NCI-H82 treated with DMSO at 0.1 percent for 48 hours (cell line): ENCODE data around the gene GALNT2.
A peak's percentile ranks its signal among the peaks of the same experiment; 100 is the strongest.

ENCODE experiments used
- DNase-seq: peaks from one replicate; lab custom pipeline; 2025; ENCODE audit not compliant: unreplicated experiment; lab: John Stamatoyannopoulos, UW

Gene GALNT2

DNA sequence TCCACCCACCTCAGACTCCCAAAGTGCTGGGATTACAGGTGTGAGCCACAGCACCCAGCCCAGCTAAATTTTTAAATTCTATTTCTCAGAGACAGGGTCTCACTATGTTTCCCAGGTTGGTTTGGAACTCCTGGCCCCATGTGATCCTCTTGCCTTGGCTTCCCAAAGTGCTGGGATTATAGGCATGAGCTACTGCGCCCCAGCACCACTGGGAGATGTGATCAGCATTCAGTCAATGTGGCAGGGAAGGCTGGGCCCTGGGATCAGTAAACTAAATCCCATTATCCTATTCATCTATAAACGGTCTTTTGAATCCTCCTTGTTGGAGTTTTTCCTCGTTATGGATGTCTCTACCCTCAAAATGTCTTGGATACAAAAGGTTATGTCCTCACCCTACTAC, 245.6 kb downstream of the GALNT2 start:
- peak; percentile 52 for DNase-seq

DNA sequence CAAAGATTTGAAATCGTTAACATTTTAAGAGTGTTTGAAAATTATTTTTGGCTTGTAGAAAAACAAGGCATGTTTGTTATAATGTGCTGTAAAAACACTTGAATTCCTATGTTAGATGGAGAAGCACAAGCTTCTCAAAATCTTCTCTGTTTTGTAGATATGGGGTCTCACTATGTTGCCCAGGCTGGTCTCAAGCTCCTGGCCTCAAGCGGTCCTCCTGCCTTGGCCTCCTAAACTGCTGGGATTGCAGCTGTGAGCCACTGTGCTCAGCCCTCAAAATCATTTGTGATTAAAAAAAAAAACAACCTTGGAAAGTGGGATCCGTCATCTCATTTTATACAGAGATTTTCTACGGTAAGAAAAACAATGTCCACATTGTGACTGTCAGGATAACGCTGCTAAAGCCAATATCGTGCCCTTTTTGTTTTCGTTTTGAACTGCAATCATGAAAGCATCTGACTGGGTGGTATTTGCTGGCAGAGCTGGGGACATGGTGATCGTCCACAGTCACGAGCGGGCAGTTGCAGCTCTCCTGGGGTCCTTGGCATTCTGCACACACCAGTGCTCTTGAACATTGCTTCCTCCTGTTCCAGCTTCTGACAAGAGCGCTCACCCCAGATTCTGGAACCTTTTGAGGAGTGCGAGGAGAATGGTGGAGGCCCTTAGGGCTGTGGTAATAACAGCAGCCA, 246.6 kb downstream of the GALNT2 start:
- no peak for DNase-seq

DNA sequence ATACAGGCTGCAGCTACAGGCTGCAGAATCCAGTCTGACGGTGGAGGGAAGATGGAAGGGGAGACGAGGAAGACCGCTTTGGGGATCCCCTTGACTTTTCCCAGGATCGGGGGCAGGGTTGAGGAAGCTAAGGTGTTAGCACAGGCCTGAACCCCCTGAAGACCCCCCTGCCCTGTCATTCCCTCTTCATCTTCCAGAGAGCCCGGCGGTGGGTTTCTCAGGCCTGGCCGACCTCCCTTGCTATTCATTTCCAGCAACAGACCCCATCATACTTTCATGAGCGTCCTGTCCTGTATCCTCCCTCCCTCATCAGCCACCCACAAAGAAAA, 247.1 kb downstream of the GALNT2 start:
- DNase-seq, result no peak

DNA sequence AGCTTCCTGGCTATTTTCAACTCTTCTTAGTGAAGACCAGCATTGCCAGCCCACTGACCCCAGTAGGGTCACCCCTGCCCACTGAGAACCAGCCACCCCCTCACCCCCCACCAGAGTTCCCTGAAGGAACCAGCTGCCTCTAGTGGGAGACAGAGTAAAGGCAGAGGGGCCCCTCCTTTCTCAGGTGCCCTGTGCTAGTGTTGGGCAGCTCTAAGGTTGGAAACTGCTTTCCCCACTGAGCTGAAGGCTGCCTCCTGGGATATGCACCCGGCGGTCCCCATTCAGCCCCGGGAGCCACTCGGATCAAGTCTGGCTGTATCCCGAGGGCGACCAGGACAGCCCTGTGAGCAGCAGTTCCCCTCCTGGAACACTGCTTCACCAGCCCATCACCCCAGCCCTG, 248.1 kb downstream of the GALNT2 start:
- no peak for DNase-seq

DNA sequence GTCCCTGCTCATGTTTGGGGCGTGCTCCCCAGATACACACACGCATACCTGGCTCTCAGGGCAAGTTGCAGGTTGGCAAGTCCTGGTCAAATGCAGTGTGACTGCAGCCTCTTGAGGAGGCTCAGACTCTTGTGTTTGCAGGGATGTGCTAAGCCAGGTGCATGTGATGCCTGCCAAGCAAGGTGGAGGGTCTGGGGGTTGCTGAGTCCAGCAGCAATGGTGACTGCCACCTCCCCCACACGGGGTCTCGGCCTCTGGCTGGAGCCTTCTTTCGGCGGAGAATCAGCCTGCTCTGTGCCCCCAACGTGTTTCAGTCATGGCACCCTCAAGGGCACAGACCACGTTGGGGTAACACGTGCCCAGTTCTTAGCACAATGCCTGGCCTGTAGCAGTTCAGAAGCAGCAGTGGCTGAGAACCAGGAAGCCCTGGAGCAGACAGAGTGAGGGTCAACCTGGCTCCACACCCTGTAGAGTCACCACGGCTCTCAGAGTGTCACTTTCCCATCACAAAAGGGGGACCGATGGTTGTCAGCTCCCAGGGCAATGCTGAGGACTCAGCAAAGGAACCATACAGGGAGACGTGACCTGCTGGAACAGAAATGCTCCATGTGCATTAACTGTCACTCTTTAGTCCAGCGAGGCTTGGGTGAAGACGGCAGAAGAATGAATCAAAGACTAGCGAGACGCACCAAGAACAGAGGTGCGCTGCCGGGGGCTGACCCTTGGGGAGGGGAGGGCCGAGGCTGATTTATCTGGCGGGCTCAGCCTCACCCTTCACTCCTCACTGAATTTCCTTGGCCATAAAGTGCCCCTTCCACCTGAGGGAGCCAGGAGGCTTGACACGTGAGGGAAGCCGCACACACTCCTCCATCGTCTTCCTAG, 250.1 kb downstream of the GALNT2 start:
- no peak for DNase-seq

DNA sequence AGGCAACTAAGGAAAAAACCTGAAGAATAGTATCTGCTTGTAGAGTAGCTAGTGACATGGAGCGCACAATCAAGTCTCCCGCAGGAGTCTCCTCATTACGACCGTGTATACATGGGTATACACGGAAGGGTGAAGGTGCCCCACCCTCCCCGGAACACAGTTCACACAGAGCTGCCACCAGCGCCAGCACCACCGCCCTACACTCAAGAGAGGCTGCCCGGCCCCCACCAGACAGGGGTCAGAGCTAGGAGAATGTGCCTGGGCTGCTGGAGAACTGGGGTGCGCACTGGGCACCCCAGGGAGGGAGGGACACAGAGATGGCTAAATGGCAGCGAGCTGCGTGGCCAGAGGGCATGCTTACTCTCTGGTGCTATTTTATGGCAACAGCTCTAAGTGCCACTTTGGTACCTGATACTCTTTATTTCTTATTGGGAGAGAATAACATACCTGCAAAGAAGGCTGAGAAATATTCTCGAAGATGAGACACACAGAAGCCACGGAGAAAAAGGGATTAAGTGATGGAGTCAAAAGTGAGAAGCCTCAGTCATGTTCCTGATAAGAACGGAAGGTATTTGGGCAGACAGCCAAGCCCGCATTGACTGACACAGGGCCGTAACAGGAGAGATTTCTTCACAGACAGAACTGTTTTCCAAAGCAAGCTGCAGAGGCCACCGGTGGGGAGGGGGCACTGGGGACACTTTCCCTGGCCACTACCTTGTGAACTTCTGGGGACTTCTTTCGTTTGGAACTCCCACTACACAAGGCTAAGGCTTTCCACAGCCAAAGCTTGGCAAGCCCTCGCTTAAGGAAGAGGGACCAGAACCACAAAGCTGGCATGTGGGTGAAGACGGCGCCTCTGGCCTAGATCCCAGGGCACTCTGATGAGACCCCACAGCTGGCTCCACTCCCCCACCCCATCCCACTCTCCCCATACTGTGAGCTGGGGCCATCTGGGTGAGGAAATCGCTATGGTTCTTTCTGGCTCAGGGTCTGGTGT, 251.1 kb downstream of the GALNT2 start:
- peak; percentile 13 for DNase-seq

DNA sequence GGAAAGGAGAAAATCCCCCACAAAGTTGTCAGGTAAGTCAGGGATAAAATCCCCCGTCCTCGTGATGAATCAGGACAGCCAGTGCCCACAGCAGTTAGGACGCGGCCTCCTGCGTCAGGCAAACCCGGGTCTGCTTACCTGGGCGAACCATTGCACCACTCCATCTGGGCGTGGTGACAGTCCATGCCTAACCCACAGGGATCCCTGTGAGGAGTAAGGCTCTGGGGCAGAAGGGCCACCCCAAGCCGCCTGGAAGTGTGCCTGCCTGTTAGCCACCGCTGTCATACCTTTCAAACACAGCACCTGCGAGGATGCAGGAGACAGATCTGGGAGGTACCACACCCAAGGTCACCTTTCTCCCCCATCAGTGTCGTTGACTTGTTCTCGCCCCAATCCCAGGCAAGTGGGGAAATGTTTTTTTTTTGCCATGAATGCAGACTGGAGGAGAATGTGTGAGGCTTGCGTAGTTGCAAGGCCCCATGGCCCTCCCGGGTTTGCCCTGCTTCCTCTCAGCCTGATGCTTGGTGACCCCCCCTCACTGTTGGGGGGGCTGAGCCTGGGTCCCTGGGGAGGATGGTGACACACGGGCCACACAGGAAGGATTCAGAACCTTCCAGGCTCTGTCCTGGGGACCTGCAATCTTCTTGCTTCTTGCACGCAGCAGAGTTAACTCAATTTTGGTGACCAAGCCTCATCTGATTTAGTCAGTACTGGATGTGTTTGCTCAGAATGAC, 252.1 kb downstream of the GALNT2 start:
- DNase-seq, result no peak

DNA sequence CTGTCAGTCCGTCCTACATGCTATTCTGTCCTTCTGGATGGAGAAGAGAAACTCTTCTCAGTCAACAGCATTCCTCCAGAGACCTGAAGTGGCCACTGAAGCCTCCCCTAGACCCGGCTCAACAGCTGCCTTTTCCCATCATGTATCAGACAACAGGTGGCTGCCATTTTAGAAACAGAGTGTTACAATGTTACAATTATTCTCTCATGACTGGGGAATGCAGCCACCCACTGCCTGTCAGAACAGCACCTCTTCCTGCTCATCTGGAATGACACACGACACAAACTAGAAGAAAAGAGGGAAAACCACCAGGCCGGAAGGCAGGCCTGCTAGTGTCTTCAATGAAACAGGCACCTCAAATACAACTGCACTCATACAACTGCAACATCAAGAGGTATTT, 253.8 kb downstream of the GALNT2 start:
- DNase-seq, result no peak

DNA sequence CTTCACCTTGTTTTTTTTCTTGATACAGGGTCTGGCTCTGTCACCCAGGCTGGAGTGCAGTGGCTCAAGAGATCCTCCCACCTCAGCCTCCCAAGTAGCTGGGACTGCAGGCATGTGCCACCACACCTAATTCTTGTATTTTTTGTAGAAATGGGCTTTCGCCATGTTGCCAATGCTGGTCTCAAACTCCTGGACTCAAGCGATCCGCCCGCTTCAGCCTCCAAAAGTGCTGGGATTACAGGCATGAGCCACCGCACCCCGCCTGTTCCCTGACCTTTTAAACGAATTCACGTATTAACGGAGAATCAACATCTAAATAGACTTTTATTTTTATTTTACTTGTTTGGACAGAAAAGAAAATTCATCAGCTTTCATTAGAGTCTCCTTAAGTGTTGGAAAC, 254.3 kb downstream of the GALNT2 start:
- DNase-seq, result no peak

DNA sequence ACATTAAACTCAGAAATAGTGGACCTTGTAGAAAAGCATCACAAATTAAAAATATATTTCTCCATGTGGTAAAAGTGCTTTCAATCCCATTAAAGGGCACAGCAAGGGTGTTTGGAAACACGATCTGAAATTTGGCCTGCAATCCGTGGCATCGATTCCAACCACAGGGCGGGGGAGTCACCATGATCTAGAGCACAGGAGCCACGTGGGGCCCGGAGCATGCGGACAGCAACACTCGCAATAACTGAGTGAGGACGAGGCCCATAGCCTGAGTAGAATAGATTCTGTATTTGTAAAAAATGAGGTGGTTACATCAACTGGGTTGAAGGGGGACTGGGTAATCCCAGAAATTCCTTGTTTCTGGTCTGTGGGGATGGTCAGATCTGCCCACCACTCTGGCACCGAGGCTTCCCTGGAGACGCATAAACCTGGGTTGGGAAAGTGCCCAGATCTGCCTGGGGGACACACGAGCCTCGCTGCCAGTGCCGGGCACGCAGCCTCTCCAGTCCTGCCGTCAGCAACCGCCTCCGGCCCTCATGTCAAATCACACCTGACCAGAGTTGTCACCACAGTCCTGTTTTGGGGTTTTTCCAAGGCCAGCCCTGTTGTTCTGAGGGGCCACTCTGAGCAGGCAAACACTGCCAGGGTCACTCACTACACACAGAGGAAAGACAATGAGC, 254.8 kb downstream of the GALNT2 start:
- DNase-seq, result no peak

DNA sequence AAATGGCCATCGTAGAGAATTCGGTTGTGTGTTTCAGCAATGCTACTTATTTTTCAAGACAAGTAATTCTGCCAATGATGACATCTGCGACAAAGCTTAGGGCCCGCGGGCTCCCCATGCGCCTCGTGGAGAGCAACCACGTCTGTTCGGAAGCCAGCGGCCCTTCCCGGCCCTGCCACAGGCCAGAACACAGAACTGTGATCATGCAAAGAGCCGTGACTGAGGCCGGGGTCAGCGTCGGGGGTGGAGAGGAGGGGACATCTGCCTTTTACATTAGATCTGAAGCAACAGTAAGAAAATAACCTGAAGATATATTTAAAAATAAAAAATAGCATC, 255.4 kb downstream of the GALNT2 start:
- DNase-seq, result no peak

DNA sequence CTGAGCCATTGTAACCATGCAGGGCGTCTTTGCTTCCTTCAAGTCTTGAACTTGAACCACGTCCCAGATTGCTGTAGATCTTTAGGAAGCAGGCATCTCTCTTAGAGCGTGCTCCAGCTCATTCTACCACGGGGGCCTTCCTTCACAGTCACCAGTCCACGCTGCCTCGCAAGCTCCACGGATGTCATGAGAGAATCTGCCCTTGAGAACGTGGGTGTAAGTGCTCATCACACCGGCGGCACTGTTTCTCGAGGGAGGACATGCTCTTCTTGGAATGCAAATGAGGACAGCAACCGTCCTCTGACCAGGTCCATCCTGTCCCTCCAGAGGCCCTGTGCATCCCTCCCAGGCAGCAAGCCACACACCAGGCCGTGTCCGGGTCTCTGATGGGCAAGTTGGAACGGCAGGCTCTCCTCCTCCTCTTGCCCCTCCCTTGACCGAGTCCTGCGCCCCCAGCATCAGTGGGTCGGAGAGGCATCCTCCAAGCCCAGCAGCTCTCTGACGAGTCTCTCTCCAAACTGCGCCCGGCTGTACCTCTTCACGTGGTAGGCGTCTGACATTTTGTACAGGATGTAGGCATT, 256.0 kb downstream of the GALNT2 start:
- no peak for DNase-seq

DNA sequence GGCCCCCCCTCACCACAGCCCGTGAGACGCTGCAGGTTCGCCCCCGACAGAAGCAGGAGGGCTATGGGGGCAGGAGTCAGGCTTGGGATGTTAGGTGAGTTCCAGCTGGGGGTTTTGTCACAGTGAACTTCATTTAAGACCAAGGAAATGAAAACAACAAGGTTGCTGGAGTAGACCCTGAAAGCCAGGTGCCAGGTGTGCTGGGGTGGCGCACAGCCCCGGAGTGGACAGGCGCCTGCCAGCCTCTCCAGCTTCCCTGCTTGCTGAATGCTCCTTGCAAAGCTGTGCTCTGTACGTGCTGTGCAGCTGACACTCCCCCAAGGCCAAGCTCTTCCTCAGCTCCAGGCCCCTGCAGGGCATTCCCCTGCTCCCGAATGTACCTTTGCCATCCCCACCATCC, 256.6 kb downstream of the GALNT2 start:
- no peak for DNase-seq

DNA sequence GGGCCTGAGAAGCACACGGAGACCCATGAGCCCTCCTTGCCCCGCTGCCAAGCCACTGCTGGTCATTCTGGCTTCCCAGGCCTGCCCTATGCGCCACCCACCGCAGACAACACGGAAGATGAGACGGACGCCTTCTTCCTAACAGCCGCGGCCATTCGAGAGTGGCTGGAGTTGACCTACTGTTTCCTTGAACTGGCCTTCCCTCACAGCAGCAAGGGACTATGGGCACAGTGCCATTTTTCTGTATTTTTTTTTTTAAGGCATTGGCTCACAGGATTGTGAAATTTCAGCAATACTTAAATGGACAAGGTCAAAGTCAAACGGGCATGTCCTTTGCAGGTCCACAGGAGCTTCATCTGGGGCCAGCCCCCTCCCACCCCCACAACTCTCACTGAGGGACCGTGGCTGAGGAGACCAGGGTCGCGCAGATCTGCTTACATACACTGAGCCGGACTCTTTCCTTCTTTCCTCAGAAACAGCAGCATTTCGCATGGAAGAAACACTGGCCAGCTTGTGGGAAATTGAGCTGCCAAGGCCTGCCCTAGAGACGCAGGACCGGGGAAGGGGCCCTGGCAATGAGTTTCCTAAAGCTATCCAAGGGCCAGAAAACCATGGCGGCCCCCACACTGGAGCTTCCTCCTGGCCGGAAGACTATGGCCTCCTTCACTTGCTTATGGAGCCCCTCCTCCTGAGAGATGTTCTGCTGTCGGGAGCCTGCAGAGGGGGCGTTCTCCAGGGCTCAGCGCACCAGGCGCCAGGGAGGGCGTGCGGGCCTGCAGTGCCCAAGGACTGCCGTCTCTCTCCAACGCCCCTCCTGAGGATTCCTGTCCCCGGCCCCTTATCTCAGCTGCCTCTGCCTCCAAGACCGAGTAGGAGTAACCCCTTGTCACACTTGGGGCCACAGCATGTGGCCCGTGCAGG, 260.2 kb downstream of the GALNT2 start:
- no peak for DNase-seq

DNA sequence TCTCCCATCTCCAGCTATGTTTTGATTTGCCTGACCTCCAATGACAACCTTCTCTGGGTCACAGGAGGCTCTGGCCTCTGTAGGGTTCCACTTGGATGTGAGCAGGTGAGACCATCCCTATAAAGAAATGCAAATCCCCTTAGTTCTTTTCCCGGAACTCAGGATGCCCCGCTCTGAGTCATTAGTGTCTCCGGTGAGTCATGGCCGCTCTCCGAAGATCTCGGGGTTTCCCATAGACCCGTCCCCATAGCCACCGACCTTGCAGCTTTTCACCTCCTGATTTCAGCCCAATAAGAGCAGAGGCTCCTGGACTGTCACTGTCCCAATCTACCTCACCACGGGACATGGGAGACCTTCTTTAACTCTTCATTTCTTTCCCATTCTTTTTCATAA, 260.9 kb downstream of the GALNT2 start:
- DNase-seq, result no peak

DNA sequence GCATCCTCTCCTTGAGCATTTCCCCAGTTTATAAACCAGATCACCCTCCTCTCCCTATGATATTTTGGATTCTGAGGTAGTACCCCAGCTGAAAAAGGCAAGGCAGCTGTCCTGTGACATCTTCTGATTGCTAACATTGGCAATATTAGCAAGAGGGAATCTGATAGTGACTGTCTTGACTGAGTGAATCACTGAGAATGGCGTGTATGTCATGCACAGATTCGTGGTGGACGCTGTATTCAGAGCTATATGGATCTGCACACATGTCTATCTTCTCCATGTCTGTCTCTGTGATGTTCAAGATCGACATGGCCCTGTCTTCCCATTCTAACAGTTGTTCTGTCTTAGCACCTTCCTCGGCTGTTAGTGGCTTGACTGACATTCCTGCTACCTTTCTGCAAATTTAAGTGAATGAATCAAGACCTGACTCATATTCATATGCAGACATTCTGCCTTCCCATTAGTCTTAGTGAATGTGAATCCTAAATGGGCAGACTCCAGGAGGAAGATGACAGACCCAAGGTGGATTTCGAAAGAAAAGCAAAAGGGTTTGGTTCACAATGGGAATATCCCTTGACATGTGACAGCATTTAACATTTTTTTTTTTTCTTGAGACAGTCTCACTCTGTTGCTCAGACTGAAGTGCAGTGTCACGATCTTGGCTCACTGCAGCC, 261.4 kb downstream of the GALNT2 start:
- no peak for DNase-seq

DNA sequence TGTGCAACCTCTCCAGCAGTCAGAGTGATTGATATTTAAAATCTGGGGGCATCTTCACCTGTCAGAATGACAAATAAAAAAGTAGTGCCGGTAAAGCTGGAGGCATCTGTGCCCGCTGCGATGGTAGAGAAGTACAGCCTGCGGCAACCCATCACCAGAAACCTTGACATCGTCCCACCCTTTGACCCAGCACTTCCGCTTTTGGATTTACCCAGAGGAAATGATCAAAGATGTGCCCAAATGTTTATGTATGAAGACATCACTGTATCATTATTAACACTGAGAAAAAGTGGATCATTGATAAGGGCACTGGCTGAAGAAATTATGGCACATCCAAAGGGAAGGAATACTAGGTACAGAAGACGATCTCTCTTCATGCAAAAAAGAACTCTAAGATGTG, 263.1 kb downstream of the GALNT2 start:
- DNase-seq, result no peak
